ENCODE results near the gene TRAPPC13.

DNA sequence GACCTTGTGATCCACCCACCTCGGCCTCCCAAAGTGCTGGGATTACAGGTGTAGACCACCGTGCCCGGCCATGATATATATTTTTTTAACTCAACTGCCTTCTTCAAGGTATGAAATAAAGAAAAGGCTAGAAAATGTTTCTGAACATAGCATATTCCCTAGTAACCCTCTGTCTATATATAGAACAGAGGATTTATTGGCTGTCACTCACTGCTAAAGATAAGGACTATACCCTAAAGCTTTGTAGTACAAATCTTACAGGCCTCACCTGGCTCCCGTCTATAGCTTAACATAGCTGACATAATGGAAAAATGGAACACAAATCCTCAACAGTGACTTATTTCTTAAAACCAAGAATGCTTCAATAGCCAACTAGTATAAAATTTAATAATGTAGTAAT is 82.8 kb downstream of the TRAPPC13 start:
- TF ChIP-seq CTCF (IDR thresholded peaks at IDR 0.05) (no peak), EZH2 (IDR thresholded peaks at IDR 0.05; ENCODE audit: borderline replicate concordance, insufficient read depth, low read depth, low read length, poor library complexity, severe bottlenecking) (no peak)

Data from B cell (primary cell).